H7 (cell line): ENCODE measurements around the gene RANBP3. TPM values are rescaled to one million over a fixed set of nuclear protein-coding genes. Genes with fewer than 3 reads are reported as not detected.

Source experiments
- DNase-seq: peaks from one replicate; pipeline ENCODE4 v3.0.0; 2012
- H3K27me3 ChIP-seq: 2 replicates; pipeline ENCODE4 v1.6.0; 2011; ENCODE audit warnings: mild to moderate bottlenecking, low read length; ENCODE audit not compliant: control insufficient read depth, insufficient read depth
- H3K36me3 ChIP-seq: replicated peaks from 2 replicates; pipeline ENCODE4 v1.5.1; 2011; ENCODE audit warnings: low read length; ENCODE audit not compliant: control insufficient read depth, insufficient read depth
- H3K4me3 ChIP-seq: 2 replicates; pipeline ENCODE4 v1.5.1; 2011; ENCODE audit warnings: low read depth, mild to moderate bottlenecking, control low read depth, low read length, moderate library complexity; ENCODE audit not compliant: insufficient read depth
- total RNA-seq: library from RNA; depleted of rRNA; stranded (reverse); fragments of >200 nt; shearing (Covaris generic); gene quantifications from 2 replicates; pipeline ENCODE4 v1.2.3, GENCODE V29; 2014

RANBP3 gene
- total RNA-seq, 1 experiment from 2014 or later: 79.7 TPM

DNA sequence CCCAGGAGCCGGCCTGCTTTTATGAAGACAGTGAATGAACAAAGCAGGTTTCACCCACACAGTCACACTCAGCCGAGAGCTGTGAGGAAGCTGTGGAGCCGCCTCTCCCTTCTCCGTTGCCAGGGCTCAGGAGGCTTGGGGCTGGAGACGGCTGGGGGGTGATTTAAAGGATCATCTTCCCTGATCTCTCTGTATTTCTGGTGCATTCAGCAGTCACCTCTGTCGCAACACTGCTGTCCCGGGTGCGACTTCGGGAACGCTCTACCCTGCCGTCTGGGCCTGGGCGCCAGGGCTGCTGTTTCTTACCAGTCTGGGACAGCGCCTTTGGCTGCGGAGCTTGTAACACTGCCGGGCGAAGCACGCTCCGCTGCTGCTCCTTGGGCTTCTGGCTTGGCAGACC, 45.8 kb downstream of the RANBP3 start:
- Histone ChIP-seq H3K27me3 (no peaks in the 10 kb centered on the region), H3K36me3 (peaks cover 31% of the 10 kb centered on the region), H3K4me3 (no peak overlapping the region)
- no peak for DNase-seq

DNA sequence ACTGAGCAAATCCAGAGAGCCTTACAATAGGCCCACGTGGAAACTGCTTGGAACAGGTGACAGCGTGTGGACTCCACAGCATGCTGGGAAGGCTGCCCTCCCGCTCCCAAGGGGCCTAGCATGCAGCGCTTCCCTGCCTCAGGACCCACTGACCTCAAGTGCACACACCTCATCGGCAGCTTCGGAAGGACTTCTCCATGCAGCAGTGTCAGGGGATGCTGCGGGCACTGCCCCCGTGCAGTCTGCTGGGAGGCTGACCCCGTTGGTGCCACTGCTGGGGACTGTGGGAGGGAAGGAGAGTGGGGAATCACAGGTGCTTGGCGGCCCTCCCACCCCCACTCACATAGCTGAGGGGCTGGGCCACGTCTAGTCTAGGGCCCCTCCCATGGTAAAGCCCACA, 46.7 kb downstream of the RANBP3 start:
- DNase-seq: no peak
- no peaks in the 10 kb centered on the region for H3K27me3 ChIP-seq
- H3K36me3 ChIP-seq: peaks cover 37% of the 10 kb centered on the region
- H3K4me3 ChIP-seq: no peak overlapping the region

DNA sequence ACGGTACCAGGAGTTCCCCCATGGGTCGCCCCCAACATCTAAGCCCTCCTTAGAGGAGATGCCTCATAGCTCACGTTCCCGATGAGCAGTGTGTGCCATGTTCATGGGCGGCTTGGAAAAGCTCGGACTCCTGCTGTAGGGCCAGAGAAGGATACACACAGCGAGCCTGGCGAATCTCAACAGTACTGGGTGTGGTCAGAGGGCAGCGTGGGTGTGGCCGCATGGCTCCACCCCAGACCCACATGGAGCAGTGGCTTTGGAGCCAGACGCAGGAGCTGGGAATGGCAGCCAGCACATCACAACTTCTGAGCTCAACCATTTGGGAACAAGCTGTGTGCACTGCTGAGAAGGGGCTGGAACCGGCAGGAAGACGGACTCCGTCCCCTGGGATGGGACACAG, 48.3 kb downstream of the RANBP3 start:
- no peak overlapping the region for H3K4me3 ChIP-seq
- DNase-seq: no peak
- H3K27me3 ChIP-seq: no peaks in the 10 kb centered on the region
- peaks cover 40% of the 10 kb centered on the region for H3K36me3 ChIP-seq

DNA sequence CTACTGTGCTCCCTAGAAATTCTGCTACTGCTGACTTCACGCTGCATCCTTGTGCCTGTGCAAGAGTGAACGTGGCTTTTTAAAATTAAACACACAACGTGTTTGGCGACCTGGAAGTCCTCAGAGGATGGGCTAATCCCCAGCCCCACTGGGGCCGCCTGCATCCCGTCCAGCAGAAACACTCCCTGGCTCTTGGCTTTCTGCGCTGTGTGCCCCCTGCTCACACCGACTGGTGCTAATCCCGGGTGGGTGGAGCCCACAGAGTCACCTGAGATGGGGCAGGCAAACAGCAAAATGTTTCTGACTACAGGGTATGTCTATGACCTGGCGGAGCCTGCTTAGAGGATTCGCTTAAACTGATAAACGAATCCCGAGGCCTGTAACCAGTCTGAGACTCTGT, 48.8 kb downstream of the RANBP3 start:
- H3K36me3 ChIP-seq: peaks cover 44% of the 10 kb centered on the region
- H3K4me3 ChIP-seq: no peak overlapping the region
- DNase-seq: no peak
- no peaks in the 10 kb centered on the region for H3K27me3 ChIP-seq

DNA sequence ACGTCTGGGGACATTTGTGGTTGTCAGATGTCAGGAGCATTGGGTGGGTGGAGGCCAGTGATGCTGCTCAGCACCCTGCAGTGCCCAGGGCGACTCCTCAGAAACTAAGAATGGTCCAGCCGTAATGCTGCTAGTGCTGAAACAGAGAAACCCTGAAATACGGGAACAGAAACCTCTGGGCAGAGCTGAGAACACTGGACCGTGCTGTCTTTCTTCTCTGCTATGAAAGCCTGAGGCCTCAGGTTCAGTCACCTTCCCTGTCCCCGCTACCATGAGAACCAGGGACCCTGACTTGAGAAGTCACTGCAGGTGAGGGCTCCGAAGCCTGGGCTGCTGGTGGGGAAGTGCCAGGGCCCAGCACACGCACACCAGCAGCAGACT, 50.5 kb downstream of the RANBP3 start:
- H3K27me3 ChIP-seq: no peaks in the 10 kb centered on the region
- no peak overlapping the region for H3K4me3 ChIP-seq
- no peak for DNase-seq
- H3K36me3 ChIP-seq: peaks cover 51% of the 10 kb centered on the region

DNA sequence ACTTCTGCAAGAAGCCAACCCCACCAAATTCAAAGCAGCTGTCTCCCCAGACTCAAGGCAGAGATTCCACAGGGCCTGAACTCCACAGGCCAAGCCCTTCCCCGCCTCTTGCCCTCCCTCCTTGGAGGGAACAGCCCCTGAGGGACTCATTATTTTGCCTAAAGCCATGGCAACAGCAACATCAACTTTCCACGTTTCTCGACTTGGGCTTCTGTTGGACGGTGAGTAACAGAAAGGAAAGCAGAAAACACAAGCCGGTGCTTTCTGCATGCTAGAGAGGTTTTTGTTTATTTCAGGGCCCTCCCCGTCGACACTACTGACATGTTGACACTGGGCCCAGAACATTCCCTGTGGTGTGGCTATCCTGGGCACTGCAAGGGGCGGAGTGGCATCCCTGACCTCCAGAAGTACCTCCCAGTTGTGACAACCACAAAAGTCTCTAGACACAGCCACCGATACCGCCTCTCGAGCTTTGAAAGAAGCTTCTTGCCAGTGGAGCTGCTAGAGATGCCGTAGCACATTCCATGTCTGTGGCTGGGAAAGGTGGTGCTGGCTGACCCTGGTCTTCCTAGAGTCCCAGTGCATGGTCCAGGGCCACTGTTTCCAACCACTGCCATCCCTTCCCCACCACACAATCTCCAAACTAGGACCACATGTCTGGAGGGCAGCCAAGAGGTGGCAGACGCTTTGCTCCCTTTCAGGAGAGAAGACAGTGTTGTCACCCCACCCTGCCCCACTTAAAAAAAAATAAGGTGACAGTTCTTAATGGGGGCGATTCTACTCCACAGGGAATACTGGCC, 51.1 kb downstream of the RANBP3 start:
- H3K27me3 ChIP-seq: no peaks in the 10 kb centered on the region
- peaks cover 53% of the 10 kb centered on the region for H3K36me3 ChIP-seq
- no peak for DNase-seq
- H3K4me3 ChIP-seq: no peak overlapping the region

GRCh38 chr19:5925830-5926427, 52.0 kb downstream of the RANBP3 start:
- Histone ChIP-seq H3K27me3 (no peaks in the 10 kb centered on the region), H3K36me3 (peaks cover 51% of the 10 kb centered on the region), H3K4me3 (no peak overlapping the region)
- DNase-seq: no peak

GRCh38 chr19:5923356-5923755, 54.6 kb downstream of the RANBP3 start:
- Histone ChIP-seq H3K4me3 (no peak overlapping the region), H3K27me3 (no peaks in the 10 kb centered on the region), H3K36me3 (peaks cover 43% of the 10 kb centered on the region)
- no peak for DNase-seq

GRCh38 chr19:5922161-5922545, 55.8 kb downstream of the RANBP3 start:
- peaks cover 39% of the 10 kb centered on the region for H3K36me3 ChIP-seq
- DNase-seq: no peak
- no peak overlapping the region for H3K4me3 ChIP-seq
- no peaks in the 10 kb centered on the region for H3K27me3 ChIP-seq

DNA sequence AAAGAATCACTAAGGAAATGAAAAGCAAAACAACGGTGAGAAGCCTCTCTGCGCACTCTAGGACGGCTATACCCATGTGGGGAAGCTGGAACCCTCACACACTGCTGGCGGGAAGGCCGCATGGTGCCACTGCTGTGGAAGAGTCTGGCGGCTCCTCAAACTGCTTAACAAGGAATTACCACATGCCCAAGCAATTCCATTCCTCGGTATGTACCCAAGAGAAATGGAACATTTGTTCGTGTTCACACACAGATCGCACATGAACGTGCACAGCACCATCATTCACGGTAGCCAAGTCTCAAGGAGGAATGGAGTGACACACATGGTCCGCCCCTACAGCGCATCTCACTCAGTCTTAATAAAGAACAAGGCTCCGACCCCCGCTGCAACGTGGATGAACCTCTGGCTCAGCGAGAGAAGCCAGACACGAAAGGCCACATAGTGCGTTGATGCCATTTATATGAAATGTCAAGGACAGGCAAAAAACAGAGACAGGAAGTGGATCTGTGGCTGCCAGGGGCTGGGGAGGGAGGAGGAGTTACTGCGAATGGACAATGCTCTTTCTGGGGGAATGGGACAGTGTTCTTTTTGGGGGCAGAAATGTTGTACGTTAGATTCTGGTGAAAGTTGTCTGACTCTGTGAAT, 56.3 kb downstream of the RANBP3 start:
- H3K27me3 ChIP-seq: no peaks in the 10 kb centered on the region
- no peak overlapping the region for H3K4me3 ChIP-seq
- peaks cover 35% of the 10 kb centered on the region for H3K36me3 ChIP-seq
- DNase-seq: no peak

DNA sequence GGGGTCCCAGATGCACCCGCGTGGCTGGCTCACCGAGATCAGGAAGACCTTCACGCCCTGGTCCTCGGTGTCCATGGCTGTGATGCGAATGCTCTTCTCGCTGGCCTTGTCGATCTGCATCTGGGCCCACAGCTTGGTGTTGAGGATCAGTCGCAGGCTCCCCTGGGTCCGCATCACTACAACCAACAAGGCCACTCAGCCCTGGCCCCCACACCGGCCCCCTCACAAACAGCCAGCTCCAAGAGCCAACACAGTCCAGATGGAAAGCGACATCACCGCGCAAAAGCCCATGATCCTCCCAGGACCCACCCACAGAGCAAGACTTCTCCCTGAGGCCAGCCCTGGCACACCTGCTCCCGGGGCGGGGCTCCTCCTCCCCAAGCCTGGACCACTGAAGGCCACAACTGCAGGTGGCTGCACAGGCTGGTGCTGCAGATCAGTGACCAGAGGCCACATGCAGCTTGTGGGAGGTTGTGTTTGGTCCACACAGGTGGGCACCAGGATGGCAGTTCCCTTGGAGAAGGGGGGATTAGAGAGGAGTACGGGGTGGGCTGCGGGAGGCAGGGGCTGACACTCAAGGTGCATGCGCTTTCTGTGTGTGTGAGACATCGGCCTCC, 59.4 kb downstream of the RANBP3 start:
- H3K4me3 ChIP-seq: no peak overlapping the region
- peaks cover 21% of the 10 kb centered on the region for H3K36me3 ChIP-seq
- no peaks in the 10 kb centered on the region for H3K27me3 ChIP-seq
- DNase-seq: no peak

DNA sequence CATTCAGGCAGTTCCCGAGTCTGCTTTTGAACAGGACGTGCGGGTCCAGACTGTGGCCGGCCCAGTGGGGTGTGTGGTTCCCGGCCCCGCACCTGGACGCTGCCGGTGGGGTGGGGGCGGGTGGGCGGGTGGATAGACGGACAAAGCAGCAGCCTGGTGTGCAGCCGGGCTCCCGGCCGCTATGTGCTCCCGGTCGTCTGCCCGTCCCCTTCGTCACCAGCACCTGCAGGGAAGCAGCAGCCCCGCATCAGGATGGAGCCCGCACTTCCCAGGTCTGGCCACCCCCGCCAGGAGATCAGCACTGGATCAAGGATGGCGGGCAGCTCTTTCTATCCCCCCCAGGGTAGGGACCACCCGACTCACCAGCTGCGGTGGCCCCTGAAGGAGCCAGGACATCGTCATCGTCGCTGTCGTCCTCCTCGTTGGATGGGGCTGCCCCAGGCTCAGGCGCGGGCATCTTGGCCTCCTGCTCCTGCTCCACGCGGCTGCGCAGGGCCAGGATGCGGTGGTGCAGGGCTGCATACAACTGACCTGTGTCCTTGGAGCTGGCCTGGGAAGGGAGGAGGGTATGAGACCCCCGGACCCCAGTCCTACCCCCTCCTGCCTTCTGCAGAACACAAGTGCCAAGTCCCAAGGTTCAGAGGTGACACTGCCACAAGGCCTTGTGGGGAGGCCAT, 60.4 kb downstream of the RANBP3 start:
- DNase-seq: no peak
- no peaks in the 10 kb centered on the region for H3K27me3 ChIP-seq
- H3K36me3 ChIP-seq: peaks cover 19% of the 10 kb centered on the region
- no peak overlapping the region for H3K4me3 ChIP-seq

DNA sequence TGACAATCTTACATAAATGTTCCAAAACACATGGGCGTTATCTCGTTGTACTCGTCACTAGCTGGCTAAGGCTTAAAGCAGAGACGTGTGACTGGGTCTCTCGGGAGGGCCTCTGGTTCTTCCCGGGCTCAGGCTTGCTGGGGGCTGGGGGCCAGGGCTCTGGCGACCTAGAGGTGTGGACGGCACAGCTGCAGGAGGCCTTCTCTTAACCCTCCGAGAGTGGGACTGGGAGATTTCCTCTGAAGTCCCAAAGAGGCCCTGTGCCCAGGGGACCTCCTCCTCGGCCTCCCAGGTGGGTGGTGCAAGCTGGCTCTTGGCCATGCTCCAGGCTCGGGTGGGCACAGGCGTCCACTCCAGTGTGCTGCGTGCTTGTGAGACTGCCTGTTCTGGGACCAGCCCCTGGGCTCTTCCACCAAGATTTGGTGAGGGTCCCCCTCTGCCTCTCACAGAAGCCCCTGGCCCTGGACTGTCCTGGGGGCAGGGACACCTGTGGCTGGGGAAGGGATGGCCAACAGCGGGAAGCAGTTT, 61.7 kb downstream of the RANBP3 start:
- no peak for DNase-seq
- Histone ChIP-seq H3K36me3 (peaks cover 16% of the 10 kb centered on the region), H3K4me3 (no peak overlapping the region), H3K27me3 (no peaks in the 10 kb centered on the region)

- H3K4me3 ChIP-seq: no peak overlapping the region
- no peak for DNase-seq
- H3K36me3 ChIP-seq: peaks cover 16% of the 10 kb centered on the region
- H3K27me3 ChIP-seq: no peaks in the 10 kb centered on the region
Observed at GRCh38 chr19:5915782-5916165, 62.2 kb downstream of the RANBP3 start.
